NOMO-1 treated with DMSO at 0.1 percent for 48 hours (cell line): ENCODE results near the gene USP5.
A peak's percentile ranks its signal among the peaks of the same experiment; 100 is the strongest.

ENCODE experiments used
- DNase-seq: peaks from one replicate; lab custom pipeline; 2025; ENCODE audit not compliant: unreplicated experiment; lab: John Stamatoyannopoulos, UW

The USP5 gene

GRCh38 chr12:6840761-6841515, 11.0 kb upstream of the USP5 start, which contains the start of gene GNB3:
Gene GNB3 (plus strand): TSS chr12:6840925. CDS start chr12:6841288, 363 bp downstream.
- no peak for DNase-seq

DNA sequence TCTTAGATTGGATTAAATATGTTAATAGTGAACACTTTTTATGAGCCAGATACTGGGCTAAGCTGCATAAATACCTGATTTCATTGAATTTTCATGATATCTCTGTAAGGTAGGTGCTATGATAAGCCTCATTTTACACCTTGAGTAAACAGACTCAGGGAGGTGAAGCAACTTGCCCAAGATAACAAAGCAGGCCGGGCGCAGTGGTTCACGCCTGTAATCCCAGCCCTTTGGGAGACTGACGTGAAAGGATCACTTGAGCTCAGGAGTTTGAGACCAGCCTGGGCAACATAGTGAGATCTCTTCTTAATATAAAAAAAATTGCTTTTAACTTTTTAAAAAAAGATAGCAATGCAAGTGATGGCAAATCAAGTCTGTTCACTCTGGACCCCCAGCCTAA, 9.9 kb upstream of the USP5 start:
- DNase-seq, result no peak

DNA sequence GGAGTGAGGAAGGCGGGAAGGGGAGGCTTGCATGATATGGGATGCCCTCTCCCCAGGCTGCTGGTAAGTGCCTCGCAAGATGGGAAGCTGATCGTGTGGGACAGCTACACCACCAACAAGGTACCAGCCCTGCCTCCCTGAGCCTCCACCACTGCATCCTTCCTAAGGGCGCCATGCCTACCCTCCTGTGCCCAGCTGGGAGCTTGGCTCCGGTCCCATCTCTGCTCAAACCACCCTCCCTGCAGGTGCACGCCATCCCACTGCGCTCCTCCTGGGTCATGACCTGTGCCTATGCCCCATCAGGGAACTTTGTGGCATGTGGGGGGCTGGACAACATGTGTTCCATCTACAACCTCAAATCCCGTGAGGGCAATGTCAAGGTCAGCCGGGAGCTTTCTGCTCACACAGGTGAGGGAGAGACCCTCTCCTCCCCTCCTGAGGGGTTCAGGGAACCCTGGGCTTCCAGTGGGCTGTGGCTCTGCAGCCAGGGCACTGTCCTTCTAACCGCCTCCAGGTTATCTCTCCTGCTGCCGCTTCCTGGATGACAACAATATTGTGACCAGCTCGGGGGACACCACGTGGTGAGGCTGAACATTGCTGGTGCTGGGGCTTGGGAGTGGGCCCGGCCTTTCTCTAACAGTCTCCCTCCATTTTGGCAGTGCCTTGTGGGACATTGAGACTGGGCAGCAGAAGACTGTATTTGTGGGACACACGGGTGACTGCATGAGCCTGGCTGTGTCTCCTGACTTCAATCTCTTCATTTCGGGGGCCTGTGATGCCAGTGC, 8.6 kb upstream of the USP5 start:
- no peak for DNase-seq

- DNase-seq, result no peak
Measured at GRCh38 chr12:6845395-6845794, 6.6 kb upstream of the USP5 start.

DNA sequence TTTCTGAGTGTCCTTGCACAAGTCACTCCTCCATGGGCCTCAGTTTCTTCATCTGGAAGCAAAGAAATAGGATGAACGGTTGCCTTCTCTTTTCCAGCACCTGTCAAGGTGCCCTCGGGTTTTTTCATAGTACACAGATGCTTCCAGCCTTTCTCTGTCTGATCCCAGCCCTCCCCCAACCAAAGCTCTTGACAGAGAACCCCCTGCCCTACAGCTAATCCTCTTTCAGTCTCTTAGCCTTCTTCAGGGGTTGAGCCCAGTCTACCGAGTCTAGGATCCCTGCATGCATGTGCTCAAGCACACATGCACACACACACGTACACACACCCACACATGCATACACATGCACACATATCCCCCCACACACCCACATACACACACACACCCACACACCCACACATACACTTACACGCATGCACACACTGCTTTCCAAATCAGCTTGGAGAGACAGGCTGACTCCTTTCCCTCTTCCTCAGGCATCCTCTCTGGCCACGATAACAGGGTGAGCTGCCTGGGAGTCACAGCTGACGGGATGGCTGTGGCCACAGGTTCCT, 5.6 kb upstream of the USP5 start:
- DNase-seq, result no peak

DNA sequence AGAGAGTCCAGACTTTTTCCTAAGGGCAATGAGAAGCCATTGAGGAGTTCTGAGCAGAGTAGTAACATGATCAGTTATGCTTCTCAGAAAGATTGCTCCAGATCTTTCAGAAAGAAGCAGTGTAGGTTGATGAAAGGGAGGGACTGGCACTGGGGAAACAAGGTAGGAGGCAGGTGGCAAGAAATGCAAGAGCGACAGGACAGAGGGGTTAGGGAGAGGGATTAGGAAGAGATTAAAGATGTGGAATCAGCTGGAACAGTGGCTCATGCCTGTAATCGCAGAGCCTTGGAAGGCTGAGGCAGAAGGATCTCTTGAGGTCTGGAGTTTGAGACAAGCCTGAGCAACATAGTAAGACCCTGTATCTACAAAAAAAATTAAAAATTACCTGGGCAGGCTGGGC, 4.3 kb upstream of the USP5 start:
- no peak for DNase-seq

DNA sequence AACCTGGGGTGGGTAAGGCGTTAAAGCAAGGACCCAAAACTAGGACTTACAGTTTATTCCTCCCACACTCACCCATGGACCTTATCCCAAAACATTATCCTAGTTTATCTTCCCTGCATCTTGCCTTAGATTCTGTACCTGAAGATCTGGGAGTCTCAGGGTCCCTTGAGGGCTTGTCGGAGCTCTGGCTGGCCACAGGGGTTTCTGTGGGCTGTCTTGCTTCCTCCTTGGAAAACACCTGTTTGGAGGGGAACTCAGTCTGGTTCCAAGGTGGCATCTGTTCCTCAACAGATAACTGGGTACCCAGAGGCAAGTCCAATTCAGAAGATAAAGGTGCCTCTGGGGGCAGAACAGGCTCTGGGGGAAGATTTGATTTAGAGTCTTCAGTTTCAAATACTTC, 2.5 kb upstream of the USP5 start:
- no peak for DNase-seq

- DNase-seq, result no peak
Measured at GRCh38 chr12:6849976-6850560, 1.9 kb upstream of the USP5 start.

DNA sequence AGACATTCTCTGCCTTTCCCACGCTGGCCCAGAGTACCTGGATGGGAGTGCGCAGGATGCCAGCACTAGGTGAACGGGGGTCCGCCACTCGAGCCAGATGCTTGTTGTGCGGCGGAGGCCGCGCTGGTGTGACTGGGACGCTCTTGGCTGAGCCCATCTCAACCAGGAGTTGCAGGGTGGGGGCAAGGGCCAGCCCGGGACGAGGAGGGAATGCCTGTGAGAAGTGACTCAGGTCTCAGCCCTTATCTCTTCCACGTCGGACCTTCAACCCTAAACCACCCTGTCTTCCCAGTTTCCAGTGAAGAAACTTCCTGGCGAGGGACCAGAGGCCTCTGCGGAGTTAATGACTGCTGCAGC, 1.2 kb upstream of the USP5 start:
- DNase-seq, result no peak

DNA sequence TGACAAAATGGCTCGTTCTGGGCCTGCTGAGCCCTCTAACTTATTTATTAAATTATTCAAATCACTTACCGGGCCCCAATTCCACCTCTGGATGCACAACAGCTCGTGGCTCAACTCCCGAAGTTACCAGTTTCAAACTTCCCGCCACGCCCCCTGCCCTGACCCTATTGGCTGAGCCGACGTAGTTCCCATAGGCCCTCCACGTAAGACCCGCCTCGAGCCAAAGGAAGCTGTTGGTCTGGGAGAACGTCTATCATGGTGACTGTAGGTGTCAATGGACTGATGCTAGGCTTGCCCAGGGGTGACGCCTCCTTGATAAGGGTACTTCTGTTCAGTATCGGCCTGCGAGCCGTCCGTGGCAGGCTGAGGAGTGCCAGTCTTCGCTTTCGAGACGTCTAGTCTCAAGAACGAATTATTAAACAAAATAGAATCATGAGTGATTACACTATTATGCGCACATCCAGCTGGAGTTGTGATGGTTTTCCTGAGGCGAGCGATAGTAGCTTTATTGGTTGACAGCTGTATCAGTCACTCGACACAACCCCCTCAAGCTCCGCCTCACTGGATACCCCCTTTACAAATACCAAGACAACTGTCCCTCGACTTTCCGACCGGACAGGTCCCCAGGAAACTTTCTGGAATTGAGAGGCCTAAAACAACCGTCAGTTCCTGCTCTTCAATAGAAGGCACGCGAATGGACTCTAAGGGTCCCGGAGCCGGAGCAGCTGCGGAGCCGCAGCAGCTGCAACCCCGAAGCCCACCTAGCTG, 613 bp upstream of the USP5 start, which contains the start of gene CDCA3:
Gene CDCA3 (minus strand): TSS at position 134 of the 768 bp plus-strand sequence. CDS start 334 bp downstream, outside the sequence.
- DNase-seq, result peak; percentile 99

DNA sequence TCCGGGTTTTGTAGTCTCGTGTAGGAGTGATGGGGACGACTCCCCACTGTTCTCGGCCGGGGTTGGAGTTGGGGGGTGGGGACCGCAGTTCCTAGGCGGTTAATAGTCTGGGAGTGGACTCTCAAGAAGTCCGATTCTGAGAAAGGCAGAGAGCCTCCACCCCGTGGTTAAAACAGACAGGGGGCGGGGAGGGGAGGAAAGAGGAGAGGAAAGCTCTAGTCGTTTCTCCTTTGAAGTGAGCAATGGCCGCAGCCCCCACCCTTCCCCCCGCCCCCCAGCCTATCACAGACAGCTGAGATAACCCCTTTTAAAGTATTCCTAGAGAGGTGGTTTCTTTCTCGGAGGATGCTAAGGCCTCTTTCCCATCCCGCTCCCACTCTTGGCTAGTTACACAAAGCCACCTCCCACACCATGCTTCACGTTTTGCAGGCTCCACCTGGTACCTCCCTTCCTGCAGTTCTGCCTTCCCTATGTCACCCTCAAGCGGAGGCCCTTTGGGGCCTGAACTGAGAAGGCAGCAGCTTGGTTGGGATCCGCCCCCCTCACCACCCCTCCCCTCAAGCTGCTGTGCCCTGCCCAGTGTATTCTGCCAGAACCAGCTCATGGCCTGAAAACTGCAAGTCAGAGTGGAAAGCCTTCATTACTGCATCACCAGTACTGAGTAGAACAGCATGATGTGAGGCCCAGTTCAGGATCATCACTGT, 853 bp downstream of the USP5 start:
- DNase-seq, result no peak

DNA sequence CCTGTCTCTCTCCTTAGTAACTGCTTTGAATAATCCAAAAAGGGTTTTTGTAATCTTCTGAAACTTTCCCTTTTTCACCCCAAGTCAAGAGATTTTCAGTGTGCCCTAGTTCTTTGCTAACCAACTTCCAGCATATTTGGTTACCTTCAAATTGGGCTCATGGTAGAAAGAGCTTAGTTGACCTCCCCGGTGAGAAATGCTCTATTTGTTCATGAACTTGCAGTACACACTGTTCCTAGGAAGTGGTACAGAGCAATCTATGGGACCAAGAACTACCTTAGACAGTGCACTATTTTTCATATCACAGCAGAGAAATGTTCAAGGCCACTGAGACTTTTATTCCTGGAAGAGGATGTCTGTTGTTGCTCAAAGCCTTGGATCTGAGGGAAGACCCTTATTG, 1.7 kb downstream of the USP5 start:
- DNase-seq, result no peak

- no peak for DNase-seq
Measured at GRCh38 chr12:6854036-6854435, 2.1 kb downstream of the USP5 start.

- DNase-seq, result no peak
Measured at GRCh38 chr12:6855322-6855721, 3.4 kb downstream of the USP5 start.

DNA sequence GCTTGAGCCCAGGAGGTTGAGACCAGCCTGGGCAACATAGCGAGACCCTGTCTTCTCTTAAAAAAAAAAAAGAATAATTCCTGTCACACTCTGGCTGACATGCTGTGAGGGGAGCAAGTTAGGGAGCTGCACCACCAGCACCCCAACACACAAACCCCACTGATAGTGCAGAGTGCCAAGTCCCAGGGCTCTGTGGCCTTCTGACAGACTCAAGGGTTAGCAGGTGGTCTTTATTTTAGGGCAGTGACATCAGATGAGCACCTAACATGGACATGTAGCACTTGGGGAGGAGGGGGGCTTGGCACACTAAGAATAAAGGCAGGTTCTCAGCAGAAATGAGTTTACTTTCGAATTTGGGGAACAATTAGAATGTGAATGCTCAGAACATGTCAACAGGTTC, 6.8 kb downstream of the USP5 start:
- DNase-seq, result no peak

- no peak for DNase-seq
Measured at GRCh38 chr12:6860116-6860515, 8.2 kb downstream of the USP5 start.

GRCh38 chr12:6860942-6861341, 9.0 kb downstream of the USP5 start:
- no peak for DNase-seq

DNA sequence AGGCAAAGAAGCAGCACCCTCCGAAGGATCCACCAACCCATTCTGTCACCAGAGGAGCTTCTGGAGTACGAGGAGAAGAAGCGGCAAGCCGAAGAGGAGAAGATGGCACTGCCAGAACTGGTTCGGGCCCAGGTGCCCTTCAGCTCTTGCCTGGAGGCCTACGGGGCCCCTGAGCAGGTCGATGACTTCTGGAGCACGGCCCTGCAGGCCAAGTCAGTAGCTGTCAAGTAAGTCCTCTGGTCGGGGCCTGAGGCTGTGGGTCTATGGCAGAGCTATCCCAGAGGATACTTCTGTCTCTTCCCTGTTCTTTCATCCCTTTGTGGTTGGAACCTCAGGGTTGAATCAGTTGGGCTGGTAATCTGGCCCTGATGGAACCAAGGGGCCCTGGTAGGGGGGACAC, 9.4 kb downstream of the USP5 start:
- DNase-seq, result no peak

DNA sequence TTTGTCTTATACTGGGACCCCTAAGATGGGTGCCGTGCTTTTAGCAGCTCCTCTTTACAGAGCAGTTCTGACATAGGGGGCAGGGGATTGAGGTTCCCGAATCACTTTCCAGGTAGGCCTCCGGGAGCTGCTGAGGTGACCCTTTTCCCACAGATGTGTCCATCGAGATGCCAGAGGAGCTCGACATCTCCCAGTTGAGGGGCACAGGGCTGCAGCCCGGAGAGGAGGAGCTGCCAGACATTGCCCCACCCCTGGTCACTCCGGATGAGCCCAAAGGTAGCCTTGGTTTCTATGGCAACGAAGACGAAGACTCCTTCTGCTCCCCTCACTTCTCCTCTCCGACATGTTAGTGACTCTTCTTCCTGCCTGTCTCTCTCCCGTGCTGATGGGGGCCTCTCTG, 11.1 kb downstream of the USP5 start:
- no peak for DNase-seq

DNA sequence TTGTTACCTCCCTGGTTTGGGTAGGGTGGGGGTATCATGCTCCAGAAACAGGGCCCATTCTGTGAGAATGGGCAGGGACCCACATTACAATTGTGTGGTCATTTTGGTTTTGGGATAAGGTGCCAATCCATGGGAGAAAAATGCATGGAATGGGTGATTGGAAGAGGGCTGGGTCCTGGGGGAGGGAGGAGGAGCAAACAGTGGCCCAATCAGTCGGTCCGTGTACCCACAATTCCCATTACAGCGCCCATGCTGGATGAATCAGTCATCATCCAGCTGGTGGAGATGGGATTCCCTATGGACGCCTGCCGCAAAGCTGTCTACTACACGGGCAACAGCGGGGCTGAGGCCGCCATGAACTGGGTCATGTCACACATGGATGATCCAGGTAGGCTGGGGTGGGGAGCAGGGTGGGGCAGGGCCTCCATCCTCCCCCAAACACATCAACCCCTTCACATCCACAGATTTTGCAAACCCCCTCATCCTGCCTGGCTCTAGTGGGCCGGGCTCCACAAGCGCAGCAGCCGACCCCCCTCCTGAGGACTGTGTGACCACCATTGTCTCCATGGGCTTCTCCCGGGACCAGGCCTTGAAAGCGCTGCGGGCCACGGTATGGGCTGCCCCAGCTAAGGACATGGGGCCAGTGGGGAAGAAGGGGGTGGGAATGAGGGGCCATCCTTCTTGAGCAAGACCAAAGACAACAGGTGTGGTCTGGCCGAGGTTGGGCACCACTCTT, 11.8 kb downstream of the USP5 start:
- no peak for DNase-seq
